HG03354 (cell line): ENCODE data around the gene ZBED5.
"Not testable (repeated sequence)": the region's sequence is repeated elsewhere in the genome, so short reads cannot be mapped to it uniquely, and the experiment has no call there.

ENCODE experiments used
- ATAC-seq: cut with Tn5 transposase; IDR thresholded peaks from one replicate; pipeline ENCODE4 v1.9.1; 2021; ENCODE audit warnings: mild to moderate bottlenecking; ENCODE audit not compliant: unreplicated experiment, poor library complexity, severe bottlenecking

The ZBED5 gene

GRCh38 chr11:10845589-10845988 is 12.3 kb downstream of the ZBED5 start:
- no peak for ATAC-seq

- no peak for ATAC-seq
These were observed 13.1 kb downstream of the ZBED5 start for GRCh38 chr11:10844796-10845195.

GRCh38 chr11:10844356-10844755 is 13.5 kb downstream of the ZBED5 start:
- no peak for ATAC-seq

GRCh38 chr11:10838881-10839280 is 19.0 kb downstream of the ZBED5 start:
- no peak for ATAC-seq

GRCh38 chr11:10838083-10838482 is 19.8 kb downstream of the ZBED5 start:
- no peak for ATAC-seq

GRCh38 chr11:10836884-10837283 is 21.0 kb downstream of the ZBED5 start:
- not testable (repeated sequence) for ATAC-seq

- ATAC-seq, result no peak
These were observed 28.7 kb downstream of the ZBED5 start for GRCh38 chr11:10829139-10829538.

- no peak for ATAC-seq
These were observed 29.5 kb downstream of the ZBED5 start for GRCh38 chr11:10828402-10828801.

GRCh38 chr11:10824888-10825287 is 33.0 kb downstream of the ZBED5 start:
- peak; percentile 89 for ATAC-seq

GRCh38 chr11:10823152-10823579 is 34.7 kb downstream of the ZBED5 start:
- ATAC-seq, result no peak

GRCh38 chr11:10822491-10822890 is 35.4 kb downstream of the ZBED5 start:
- not testable (repeated sequence) for ATAC-seq

- no peak for ATAC-seq
These were observed 39.3 kb downstream of the ZBED5 start for GRCh38 chr11:10818594-10818993.

- ATAC-seq, result no peak
These were observed 43.9 kb downstream of the ZBED5 start for GRCh38 chr11:10813945-10814344.

- ATAC-seq, result peak; percentile 27
These were observed 48.3 kb downstream of the ZBED5 start for GRCh38 chr11:10809373-10810160.

- ATAC-seq, result peak; percentile 92
These were observed 49.1 kb downstream of the ZBED5 start, which contains the start of gene EIF4G2 for GRCh38 chr11:10808553-10809372. Gene EIF4G2, minus strand, starts transcription at chr11:10808926.

- peak; percentile 3 for ATAC-seq
These were observed 49.7 kb downstream of the ZBED5 start for GRCh38 chr11:10808235-10808552.

GRCh38 chr11:10807493-10808234 is 50.2 kb downstream of the ZBED5 start:
- ATAC-seq, result peak; percentile 3

GRCh38 chr11:10806206-10806605 is 51.6 kb downstream of the ZBED5 start:
- no peak for ATAC-seq

- no peak for ATAC-seq
These were observed 52.1 kb downstream of the ZBED5 start for GRCh38 chr11:10805741-10806140.

GRCh38 chr11:10803676-10804075 is 54.2 kb downstream of the ZBED5 start:
- ATAC-seq, result no peak
